GM21786 (cell line): Measurements from ENCODE around the gene PCDHB4.
"Not testable (repeated sequence)": the region's sequence is repeated elsewhere in the genome, so short reads cannot be mapped to it uniquely, and the experiment has no call there.

Experiments used
- ATAC-seq: cut with Tn5 transposase; IDR thresholded peaks from one replicate; pipeline ENCODE4 v1.9.1; 2021; ENCODE audit not compliant: unreplicated experiment

PCDHB4 gene

GRCh38 chr5:141121563-141121962 lies at the start of gene PCDHB4:
Gene PCDHB4, plus strand, starts transcription at chr5:141121818. Its CDS starts 181 bp downstream, at chr5:141121999.
- ATAC-seq = no peak

- ATAC-seq = no peak
Observed at GRCh38 chr5:141077826-141078225, 43.8 kb upstream of the PCDHB4 start.

DNA sequence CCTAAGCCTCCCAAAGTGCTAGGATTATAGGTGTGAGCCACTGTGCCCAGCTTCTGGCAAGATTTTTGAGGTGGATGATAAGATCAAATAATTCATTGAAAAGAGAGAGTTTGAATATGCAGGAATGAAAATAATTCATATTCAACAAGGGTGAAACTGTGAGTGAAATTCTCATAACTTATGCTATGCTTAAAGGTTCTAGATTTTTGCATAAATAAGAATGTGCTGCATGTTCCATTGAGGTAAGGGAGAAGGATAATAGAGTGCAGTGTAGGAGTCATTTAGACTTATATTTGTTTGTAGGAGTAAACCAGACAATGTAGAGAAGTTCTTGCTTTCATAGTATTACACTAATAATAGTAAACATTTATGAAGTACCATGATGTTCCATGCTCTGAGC lies 39.4 kb upstream of the PCDHB4 start:
- ATAC-seq = no peak

DNA sequence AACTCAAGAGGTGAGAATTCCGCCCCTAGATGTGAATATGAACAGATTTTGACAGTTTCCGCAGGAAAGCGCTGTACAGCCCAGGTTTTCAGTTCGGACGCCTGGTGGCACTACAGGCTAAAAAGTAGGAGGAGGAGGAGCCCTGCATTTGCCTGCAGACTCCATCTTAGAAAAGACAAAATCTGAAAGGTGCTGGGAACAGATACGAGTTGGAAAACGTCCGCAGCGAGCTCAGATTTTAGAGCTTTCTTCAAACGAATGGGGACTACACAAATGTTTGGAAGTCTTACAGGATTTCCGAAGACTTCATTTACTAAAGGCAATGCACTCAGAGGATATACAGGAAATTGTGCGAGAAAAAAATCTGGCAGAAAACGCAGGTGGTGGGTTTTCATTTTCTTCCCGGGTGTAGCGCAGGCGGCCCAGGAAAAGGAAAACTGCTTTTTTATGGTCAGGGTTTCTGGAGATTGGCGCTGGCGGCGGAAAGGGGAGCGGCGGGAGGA lies 37.1 kb upstream of the PCDHB4 start:
- no peak for ATAC-seq

DNA sequence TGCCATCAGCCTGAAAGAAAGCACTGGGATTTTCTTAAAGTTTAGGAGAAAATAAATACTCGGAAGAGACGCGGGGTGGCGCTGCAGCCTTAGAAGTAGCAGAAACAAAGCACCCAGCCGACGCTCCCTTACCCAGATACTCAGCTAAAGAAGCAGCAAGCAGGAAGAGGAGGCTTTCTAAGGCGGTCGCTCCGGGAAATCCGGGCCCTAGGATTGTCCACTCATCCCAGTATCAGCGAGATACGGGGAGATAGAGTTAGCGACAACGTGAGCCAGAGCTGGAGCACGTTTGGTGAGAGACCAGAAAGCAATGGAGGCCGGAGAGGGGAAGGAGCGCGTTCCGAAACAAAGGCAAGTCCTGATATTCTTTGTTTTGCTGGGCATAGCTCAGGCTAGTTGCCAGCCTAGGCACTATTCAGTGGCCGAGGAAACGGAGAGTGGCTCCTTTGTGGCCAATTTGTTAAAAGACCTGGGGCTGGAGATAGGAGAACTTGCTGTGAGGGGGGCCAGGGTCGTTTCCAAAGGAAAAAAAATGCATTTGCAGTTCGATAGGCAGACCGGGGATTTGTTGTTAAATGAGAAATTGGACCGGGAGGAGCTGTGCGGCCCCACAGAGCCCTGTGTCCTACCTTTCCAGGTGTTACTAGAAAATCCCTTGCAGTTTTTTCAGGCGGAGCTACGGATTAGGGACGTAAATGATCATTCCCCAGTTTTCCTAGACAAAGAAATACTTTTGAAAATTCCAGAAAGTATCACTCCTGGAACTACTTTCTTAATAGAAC lies 26.9 kb upstream of the PCDHB4 start, which contains the start of gene PCDHB2:
PCDHB2 (plus strand) TSS at position 135 of the 782 bp plus-strand sequence; CDS start at position 311, 176 bp downstream.
- ATAC-seq = no peak

GRCh38 chr5:141095263-141095641 lies 26.4 kb upstream of the PCDHB4 start:
- ATAC-seq = no peak

- not testable (repeated sequence) for ATAC-seq
Observed at GRCh38 chr5:141096181-141096580, 25.4 kb upstream of the PCDHB4 start.

- ATAC-seq = not testable (repeated sequence)
Observed at GRCh38 chr5:141096586-141096985, 25.0 kb upstream of the PCDHB4 start.

DNA sequence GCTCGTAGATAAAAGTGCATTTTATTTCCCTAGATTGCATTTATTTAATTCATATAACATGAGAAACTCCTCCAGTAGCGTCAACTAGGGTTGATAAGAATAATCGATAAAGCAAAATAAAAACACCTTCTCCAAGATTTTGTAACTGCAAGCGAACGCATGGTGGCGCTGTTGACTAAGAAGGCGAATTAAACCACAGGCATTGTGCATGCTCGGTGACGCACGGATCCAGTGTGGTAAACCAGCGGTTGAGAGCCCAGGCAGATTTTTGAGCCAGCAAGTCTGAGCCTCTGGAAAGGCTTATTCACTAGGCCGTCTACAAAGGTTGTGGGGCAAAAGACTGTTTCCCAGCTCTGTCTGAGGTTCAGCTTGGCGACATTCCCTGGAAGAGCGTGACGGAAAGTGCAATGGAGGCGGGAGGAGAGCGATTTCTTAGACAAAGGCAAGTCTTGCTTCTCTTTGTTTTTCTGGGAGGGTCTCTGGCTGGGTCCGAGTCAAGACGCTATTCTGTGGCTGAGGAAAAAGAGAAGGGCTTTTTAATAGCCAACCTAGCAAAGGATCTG lies 21.3 kb upstream of the PCDHB4 start, which contains the start of gene PCDHB3:
PCDHB3 (plus strand) TSS at position 231 of the 563 bp plus-strand sequence; CDS start at position 408, 177 bp downstream.
- no peak for ATAC-seq

DNA sequence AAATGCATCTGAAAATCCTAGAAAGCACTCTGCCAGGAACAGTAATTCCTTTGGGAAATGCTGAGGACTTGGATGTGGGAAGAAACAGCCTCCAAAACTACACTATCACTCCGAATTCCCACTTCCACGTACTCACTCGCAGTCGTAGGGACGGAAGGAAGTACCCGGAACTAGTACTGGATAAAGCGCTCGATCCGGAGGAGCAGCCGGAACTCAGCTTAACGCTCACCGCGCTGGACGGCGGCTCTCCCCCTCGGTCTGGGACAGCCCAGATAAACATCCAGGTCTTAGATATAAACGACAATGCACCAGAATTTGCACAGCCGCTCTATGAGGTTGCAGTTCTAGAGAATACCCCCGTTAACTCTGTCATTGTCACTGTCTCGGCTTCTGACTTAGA lies 20.6 kb upstream of the PCDHB4 start:
- no peak for ATAC-seq

- ATAC-seq = not testable (repeated sequence)
Observed at GRCh38 chr5:141102070-141102469, 19.5 kb upstream of the PCDHB4 start.

- ATAC-seq = not testable (repeated sequence)
Observed at GRCh38 chr5:141102471-141102870, 19.1 kb upstream of the PCDHB4 start.

- ATAC-seq = no peak
Observed at GRCh38 chr5:141105350-141105749, 16.3 kb upstream of the PCDHB4 start.

GRCh38 chr5:141119250-141119649 lies 2.4 kb upstream of the PCDHB4 start:
- no peak for ATAC-seq

DNA sequence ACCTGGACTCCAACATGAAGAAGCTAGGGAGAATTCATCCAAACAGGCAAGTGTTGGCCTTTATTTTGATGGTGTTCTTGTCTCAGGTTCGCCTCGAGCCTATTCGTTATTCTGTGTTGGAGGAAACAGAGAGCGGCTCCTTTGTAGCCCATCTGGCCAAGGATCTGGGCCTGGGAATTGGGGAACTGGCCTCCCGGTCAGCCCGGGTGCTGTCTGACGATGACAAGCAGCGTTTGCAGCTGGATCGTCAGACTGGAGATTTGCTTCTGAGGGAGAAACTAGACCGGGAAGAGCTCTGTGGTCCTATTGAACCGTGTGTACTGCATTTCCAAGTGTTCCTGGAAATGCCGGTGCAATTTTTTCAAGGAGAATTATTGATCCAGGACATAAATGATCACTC lies 367 bp downstream of the PCDHB4 start:
- no peak for ATAC-seq

DNA sequence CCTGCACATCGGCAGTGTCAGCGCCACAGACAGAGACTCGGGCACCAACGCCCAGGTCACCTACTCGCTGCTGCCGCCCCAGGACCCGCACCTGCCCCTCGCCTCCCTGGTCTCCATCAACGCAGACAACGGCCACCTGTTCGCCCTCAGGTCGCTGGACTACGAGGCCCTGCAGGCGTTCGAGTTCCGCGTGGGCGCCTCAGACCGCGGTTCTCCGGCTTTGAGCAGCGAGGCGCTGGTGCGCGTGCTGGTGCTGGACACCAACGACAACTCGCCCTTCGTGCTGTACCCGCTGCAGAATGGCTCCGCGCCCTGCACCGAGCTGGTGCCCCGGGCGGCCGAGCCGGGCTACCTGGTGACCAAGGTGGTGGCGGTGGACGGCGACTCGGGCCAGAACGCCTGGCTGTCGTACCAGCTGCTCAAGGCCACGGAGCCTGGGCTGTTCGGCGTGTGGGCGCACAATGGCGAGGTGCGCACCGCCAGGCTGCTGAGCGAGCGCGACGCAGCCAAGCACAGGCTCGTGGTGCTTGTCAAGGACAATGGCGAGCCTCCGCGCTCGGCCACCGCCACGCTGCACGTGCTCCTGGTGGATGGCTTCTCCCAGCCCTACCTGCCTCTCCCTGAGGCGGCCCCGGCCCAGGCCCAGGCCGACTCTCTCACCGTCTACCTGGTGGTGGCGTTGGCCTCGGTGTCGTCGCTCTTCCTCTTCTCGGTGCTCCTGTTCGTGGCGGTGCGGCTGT lies 1.9 kb downstream of the PCDHB4 start:
- not testable (repeated sequence) for ATAC-seq

DNA sequence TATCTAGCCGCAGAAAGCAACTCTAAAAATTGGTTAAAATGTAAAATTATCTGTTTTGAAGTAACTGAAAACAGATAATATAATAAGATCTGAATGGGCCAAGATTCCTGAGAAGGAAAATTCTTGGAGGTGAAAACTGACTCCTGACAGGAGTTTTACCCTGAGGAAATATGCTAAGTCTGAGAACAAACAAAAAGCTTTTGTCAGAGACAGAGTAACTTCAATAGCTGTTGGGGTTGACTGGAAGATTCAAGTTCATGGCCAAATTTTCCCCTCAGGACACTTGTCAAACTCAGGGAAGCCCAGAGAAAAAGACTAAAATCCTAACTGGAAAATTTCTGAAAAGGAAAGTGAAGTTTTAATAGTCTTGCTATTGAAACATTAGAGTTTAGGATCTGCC lies 5.7 kb downstream of the PCDHB4 start:
- no peak for ATAC-seq

GRCh38 chr5:141135030-141135717 lies 13.6 kb downstream of the PCDHB4 start, which contains the start of gene PCDHB5:
Gene PCDHB5, plus strand, starts transcription at chr5:141135206. Its CDS starts 229 bp downstream, at chr5:141135435.
- ATAC-seq = no peak

- no peak for ATAC-seq
Observed at GRCh38 chr5:141135718-141136266, 14.2 kb downstream of the PCDHB4 start.

DNA sequence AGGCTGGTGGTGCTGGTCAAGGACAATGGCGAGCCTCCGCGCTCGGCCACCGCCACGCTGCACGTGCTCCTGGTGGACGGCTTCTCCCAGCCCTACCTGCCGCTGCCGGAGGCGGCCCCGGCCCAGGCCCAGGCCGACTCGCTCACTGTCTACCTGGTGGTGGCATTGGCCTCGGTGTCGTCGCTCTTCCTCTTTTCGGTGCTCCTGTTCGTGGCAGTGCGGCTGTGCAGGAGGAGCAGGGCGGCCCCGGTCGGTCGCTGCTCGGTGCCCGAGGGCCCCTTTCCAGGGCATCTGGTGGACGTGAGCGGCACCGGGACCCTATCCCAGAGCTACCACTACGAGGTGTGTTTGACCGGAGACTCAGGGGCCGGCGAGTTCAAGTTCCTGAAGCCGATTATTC lies 15.7 kb downstream of the PCDHB4 start:
- not testable (repeated sequence) for ATAC-seq
